ENCODE measurements around the gene KIF25.

Gene KIF25

GRCh38 chr6:167962711-167963110 is 34.8 kb upstream of the KIF25 start:
- DNase-seq (ENCODE audit: low read depth) = no peak
- H3K4me3 ChIP-seq (ENCODE audit: low read depth, low read length) = no peak overlapping the region
- TF ChIP-seq CTCF (IDR thresholded peaks at IDR 0.05; ENCODE audit: low read depth, low read length) = no peak
- no peak for TF ChIP-seq MAX (IDR thresholded peaks at IDR 0.05; ENCODE audit: low read depth, low read length)
- no peak for TF ChIP-seq MYC (IDR thresholded peaks at IDR 0.05; ENCODE audit: low read depth, low read length)
- no peak for TF ChIP-seq POLR2A (IDR thresholded peaks at IDR 0.05; ENCODE audit: extremely low read depth, insufficient read length)

- no peak for DNase-seq (ENCODE audit: low read depth)
- TF ChIP-seq MAX (IDR thresholded peaks at IDR 0.05; ENCODE audit: low read depth, low read length) (no peak), POLR2A (IDR thresholded peaks at IDR 0.05; ENCODE audit: extremely low read depth, insufficient read length) (no peak), MYC (IDR thresholded peaks at IDR 0.05; ENCODE audit: low read depth, low read length) (no peak), CTCF (IDR thresholded peaks at IDR 0.05; ENCODE audit: low read depth, low read length) (no peak)
- no peak overlapping the region for H3K4me3 ChIP-seq (ENCODE audit: low read depth, low read length)
Measured at GRCh38 chr6:167963589-167964057, 33.8 kb upstream of the KIF25 start.

GRCh38 chr6:167965592-167966539 is 31.6 kb upstream of the KIF25 start:
- no peak overlapping the region for H3K4me3 ChIP-seq (ENCODE audit: low read depth, low read length)
- DNase-seq (ENCODE audit: low read depth) = no peak
- TF ChIP-seq CTCF (IDR thresholded peaks at IDR 0.05; ENCODE audit: low read depth, low read length) (no peak), MYC (IDR thresholded peaks at IDR 0.05; ENCODE audit: low read depth, low read length) (no peak), POLR2A (IDR thresholded peaks at IDR 0.05; ENCODE audit: extremely low read depth, insufficient read length) (no peak), MAX (IDR thresholded peaks at IDR 0.05; ENCODE audit: low read depth, low read length) (no peak)

GRCh38 chr6:167966540-167966905 is 30.9 kb upstream of the KIF25 start:
- no peak for DNase-seq (ENCODE audit: low read depth)
- no peak overlapping the region for H3K4me3 ChIP-seq (ENCODE audit: low read depth, low read length)
- no peak for TF ChIP-seq POLR2A (IDR thresholded peaks at IDR 0.05; ENCODE audit: extremely low read depth, insufficient read length)
- no peak for TF ChIP-seq CTCF (IDR thresholded peaks at IDR 0.05; ENCODE audit: low read depth, low read length)
- TF ChIP-seq MAX (IDR thresholded peaks at IDR 0.05; ENCODE audit: low read depth, low read length) = no peak
- TF ChIP-seq MYC (IDR thresholded peaks at IDR 0.05; ENCODE audit: low read depth, low read length) = no peak

GRCh38 chr6:167968091-167968490 is 29.4 kb upstream of the KIF25 start:
- peak; percentile 26 for DNase-seq (ENCODE audit: low read depth)
- TF ChIP-seq CTCF (IDR thresholded peaks at IDR 0.05; ENCODE audit: low read depth, low read length) = peak; percentile 50
- no peak for TF ChIP-seq POLR2A (IDR thresholded peaks at IDR 0.05; ENCODE audit: extremely low read depth, insufficient read length)
- TF ChIP-seq MYC (IDR thresholded peaks at IDR 0.05; ENCODE audit: low read depth, low read length) = no peak
- no peak for TF ChIP-seq MAX (IDR thresholded peaks at IDR 0.05; ENCODE audit: low read depth, low read length)
- H3K4me3 ChIP-seq (ENCODE audit: low read depth, low read length) = no peak overlapping the region
